Retinal pigment epithelial cell (primary cell): Measurements from ENCODE around the gene CHDH.

Source experiments
- DNase-seq: peaks from one replicate; pipeline ENCODE4 v3.0.0-alpha.2; 2010; ENCODE audit warnings: low read depth
- H3K4me3 ChIP-seq: 2 replicates; pipeline ENCODE4 v1.5.1; 2011; ENCODE audit warnings: mild to moderate bottlenecking, low read length, control low read depth, moderate library complexity
- CTCF ChIP-seq: conservative IDR thresholded peaks from 2 replicates; pipeline ENCODE4 v1.5.1; 2011; ENCODE audit warnings: low read depth, low read length, control low read depth, inconsistent platforms

CHDH gene

GRCh38 chr3:53808496-53808895 is 37.7 kb downstream of the CHDH start:
- no peak overlapping the region for H3K4me3 ChIP-seq
- DNase-seq = no peak
- no peak for TF ChIP-seq CTCF

GRCh38 chr3:53807117-53807810 is 39.0 kb downstream of the CHDH start:
- H3K4me3 ChIP-seq = no peak overlapping the region
- no peak for DNase-seq
- TF ChIP-seq CTCF = no peak

GRCh38 chr3:53806182-53807116 is 39.8 kb downstream of the CHDH start:
- peak; percentile 28 for DNase-seq
- H3K4me3 ChIP-seq = no peak overlapping the region
- peak; percentile 22 for TF ChIP-seq CTCF

GRCh38 chr3:53805463-53806159 is 40.6 kb downstream of the CHDH start:
- H3K4me3 ChIP-seq = no peak overlapping the region
- TF ChIP-seq CTCF = no peak
- DNase-seq = no peak

- no peak overlapping the region for H3K4me3 ChIP-seq
- TF ChIP-seq CTCF = no peak
- peak; percentile 34 for DNase-seq
Observed at GRCh38 chr3:53804697-53805462, 41.3 kb downstream of the CHDH start.

GRCh38 chr3:53803816-53804695 is 42.2 kb downstream of the CHDH start:
- no peak for DNase-seq
- no peak overlapping the region for H3K4me3 ChIP-seq
- TF ChIP-seq CTCF = no peak
